Inferior parietal cortex (tissue), 1 donor: ENCODE data around the gene RNASEH2A.
"Not testable (repeated sequence)": the region's sequence is repeated elsewhere in the genome, so short reads cannot be mapped to it uniquely, and the experiment has no call there.

ENCODE experiments used
- DNase-seq: peaks from one replicate; pipeline ENCODE4 v3.0.0-alpha.2; 2016; ENCODE audit errors: extremely low spot score

Gene RNASEH2A

GRCh38 chr19:12833418-12833737 is 27.0 kb downstream of the RNASEH2A start:
- DNase-seq: no peak

GRCh38 chr19:12833738-12834565 is 27.6 kb downstream of the RNASEH2A start:
- DNase-seq: no peak

- no peak for DNase-seq
Measured at GRCh38 chr19:12834566-12834943, 28.2 kb downstream of the RNASEH2A start, which contains the start of gene RTBDN. TSS of gene RTBDN (minus strand) at chr19:12834579. CDS start at chr19:12829979, 4,600 bp downstream.

- DNase-seq: no peak
Measured at GRCh38 chr19:12834976-12835757, 28.8 kb downstream of the RNASEH2A start.

- no peak for DNase-seq
Measured at GRCh38 chr19:12836529-12836863, 30.1 kb downstream of the RNASEH2A start.

- no peak for DNase-seq
Measured at GRCh38 chr19:12837225-12837624, 30.8 kb downstream of the RNASEH2A start.

GRCh38 chr19:12838182-12838885 is 31.9 kb downstream of the RNASEH2A start, which contains the start of gene MAST1:
TSS of gene MAST1 (plus strand) at chr19:12838515. CDS start at chr19:12838573, 58 bp downstream.
- DNase-seq: no peak

- DNase-seq: no peak
Measured at GRCh38 chr19:12838886-12839756, 32.7 kb downstream of the RNASEH2A start.

GRCh38 chr19:12840091-12841079 is 34.0 kb downstream of the RNASEH2A start:
- no peak for DNase-seq

- DNase-seq: no peak
Measured at GRCh38 chr19:12841094-12841493, 34.7 kb downstream of the RNASEH2A start.

GRCh38 chr19:12842511-12842910 is 36.1 kb downstream of the RNASEH2A start:
- DNase-seq: no peak

- no peak for DNase-seq
Measured at GRCh38 chr19:12843328-12843727, 36.9 kb downstream of the RNASEH2A start.

- no peak for DNase-seq
Measured at GRCh38 chr19:12843999-12844732, 37.8 kb downstream of the RNASEH2A start.

- DNase-seq: not testable (repeated sequence)
Measured at GRCh38 chr19:12846613-12847012, 40.2 kb downstream of the RNASEH2A start.

GRCh38 chr19:12847159-12848139 is 41.1 kb downstream of the RNASEH2A start:
- peak; percentile 83 for DNase-seq

- DNase-seq: no peak
Measured at GRCh38 chr19:12856653-12857052, 50.3 kb downstream of the RNASEH2A start.

- no peak for DNase-seq
Measured at GRCh38 chr19:12858041-12858928, 51.9 kb downstream of the RNASEH2A start.
